ENCODE measurements around the gene TACO1. TPM values are rescaled to one million over a fixed set of nuclear protein-coding genes. Genes with fewer than 3 reads are reported as not detected.

The TACO1 gene
- total and polyA plus RNA-seq, 2 of the 4 experiments (the other 2 are of a cell fraction): 6.5 to 28.8 TPM

GRCh38 chr17:63633742-63634141 lies 33.0 kb downstream of the TACO1 start:
- ATAC-seq (ENCODE audit: low read depth) (no peak), DNase-seq (no peak)
- Histone ChIP-seq H3K9ac (ENCODE audit: low read depth, low read length) (no peak overlapping the region), H3K14ac (replicated peaks; ENCODE audit: low read depth, low read length) (no peak overlapping the region), H4K5ac (ENCODE audit: low read depth, low read length) (no peak overlapping the region), H3K27me3 (ENCODE audit: control insufficient read depth, insufficient read depth, low read length) (no peaks in the 10 kb centered on the region), H3K23ac (ENCODE audit: low read depth, low read length) (no peak overlapping the region), H2BK20ac (ENCODE audit: low read depth, low read length) (no peak overlapping the region), H2BK5ac (ENCODE audit: low read depth, low read length, poor library complexity, severe bottlenecking) (no peak overlapping the region), H3K79me1 (ENCODE audit: low read depth in 1 of 2, low read length in 2 of 2) (peaks cover 26 to 40% of the 10 kb centered on the region in 2 experiments; a peak in 3 of 4 replicates), H3K9me1 (ENCODE audit: insufficient read depth, low read length) (0 out of 2 replicates have a peak, but pooled peaks cover 7% of the 10 kb centered on the region), H4K91ac (ENCODE audit: insufficient read depth, low read depth, low read length) (no peak overlapping the region), H3K4me2 (ENCODE audit: low read depth, low read length) (no peak overlapping the region), H3K9me3 (ENCODE audit: control insufficient read depth, insufficient read depth, low read length) (no peaks in the 10 kb centered on the region), H3K27ac (ENCODE audit: insufficient read depth, low read length) (no peak overlapping the region), H4K20me1 (ENCODE audit: insufficient read depth, low read length) (0 out of 2 replicates have a peak, but pooled peaks cover 4% of the 10 kb centered on the region), H2BK120ac (ENCODE audit: low read depth, low read length) (no peak overlapping the region), H3K4me3 (ENCODE audit: insufficient read depth, low read depth, low read length) (no peak overlapping the region), H2AFZ (replicated peaks; ENCODE audit: low read length, poor library complexity) (no peak overlapping the region), H3K56ac (ENCODE audit: extremely low read depth, insufficient read depth, low read length) (no peak overlapping the region), H3K18ac (ENCODE audit: low read depth, low read length) (no peak overlapping the region), H4K8ac (ENCODE audit: low read depth in 2 of 2, low read length in 2 of 2) (no peak overlapping the region), H3K4me1 (ENCODE audit: control insufficient read depth, insufficient read depth, low read length) (peaks cover 5% of the 10 kb centered on the region), H2BK15ac (ENCODE audit: low read depth, low read length) (no peak overlapping the region), H2AK5ac (ENCODE audit: low read depth, low read length) (no peak overlapping the region), H3K36me3 (ENCODE audit: control insufficient read depth, insufficient read depth, low read length) (peaks cover 14% of the 10 kb centered on the region), H2AK9ac (replicated peaks; ENCODE audit: low read depth, low read length, poor library complexity) (no peak overlapping the region), H3K4ac (ENCODE audit: low read depth, low read length) (no peak overlapping the region)
- no TSS peak for BruUV-seq (replicated peaks)
- POLR2A ChIA-PET (ENCODE audit: unreplicated experiment): no interaction called here
- intact Hi-C loops (cut with micrococcal nuclease): no loop called here
- CTCF ChIA-PET: interaction anchor here (0.6 kb wide), 1 partner anchor 646 kb away, joined by 4 read pairs; no protein-coding TSS in a partner anchor
- in situ Hi-C loops (cut with MboI; ENCODE audit: low sequenced_read_pairs): no loop called here
- dilution Hi-C loops (cut with HindIII; ENCODE audit: low sequenced_read_pairs, unreplicated experiment): no loop called here
- TF ChIP-seq POLR2A (IDR thresholded peaks at IDR 0.05; ENCODE audit: low read depth, low read length) (no peak), RFX5 (IDR thresholded peaks at IDR 0.05; ENCODE audit: low read depth, low read length) (no peak), RAD21 (IDR thresholded peaks at IDR 0.05; ENCODE audit: low read length) (no peak), ELK1 (IDR thresholded peaks at IDR 0.05; ENCODE audit: borderline replicate concordance, low read depth, low read length) (no peak), CEBPB (IDR thresholded peaks at IDR 0.05; ENCODE audit: low read depth, low read length) (no peak), MAFK (IDR thresholded peaks at IDR 0.05; ENCODE audit: low read depth, low read length) (no peak), CHD1 (IDR thresholded peaks at IDR 0.05; ENCODE audit: low read depth, low read length) (no peak), BHLHE40 (IDR thresholded peaks at IDR 0.05; ENCODE audit: low read depth, low read length) (no peak), FOS (IDR thresholded peaks at IDR 0.05; ENCODE audit: low read depth, low read length) (no peak)
- TF ChIP-seq, protein P1, sequence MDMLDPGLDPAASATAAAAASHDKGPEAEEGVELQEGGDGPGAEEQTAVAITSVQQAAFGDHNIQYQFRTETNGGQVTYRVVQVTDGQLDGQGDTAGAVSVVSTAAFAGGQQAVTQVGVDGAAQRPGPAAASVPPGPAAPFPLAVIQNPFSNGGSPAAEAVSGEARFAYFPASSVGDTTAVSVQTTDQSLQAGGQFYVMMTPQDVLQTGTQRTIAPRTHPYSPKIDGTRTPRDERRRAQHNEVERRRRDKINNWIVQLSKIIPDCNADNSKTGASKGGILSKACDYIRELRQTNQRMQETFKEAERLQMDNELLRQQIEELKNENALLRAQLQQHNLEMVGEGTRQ (IDR thresholded peaks at IDR 0.05; ENCODE audit: low read depth, low read length): no peak
- TF ChIP-seq, protein P2, sequence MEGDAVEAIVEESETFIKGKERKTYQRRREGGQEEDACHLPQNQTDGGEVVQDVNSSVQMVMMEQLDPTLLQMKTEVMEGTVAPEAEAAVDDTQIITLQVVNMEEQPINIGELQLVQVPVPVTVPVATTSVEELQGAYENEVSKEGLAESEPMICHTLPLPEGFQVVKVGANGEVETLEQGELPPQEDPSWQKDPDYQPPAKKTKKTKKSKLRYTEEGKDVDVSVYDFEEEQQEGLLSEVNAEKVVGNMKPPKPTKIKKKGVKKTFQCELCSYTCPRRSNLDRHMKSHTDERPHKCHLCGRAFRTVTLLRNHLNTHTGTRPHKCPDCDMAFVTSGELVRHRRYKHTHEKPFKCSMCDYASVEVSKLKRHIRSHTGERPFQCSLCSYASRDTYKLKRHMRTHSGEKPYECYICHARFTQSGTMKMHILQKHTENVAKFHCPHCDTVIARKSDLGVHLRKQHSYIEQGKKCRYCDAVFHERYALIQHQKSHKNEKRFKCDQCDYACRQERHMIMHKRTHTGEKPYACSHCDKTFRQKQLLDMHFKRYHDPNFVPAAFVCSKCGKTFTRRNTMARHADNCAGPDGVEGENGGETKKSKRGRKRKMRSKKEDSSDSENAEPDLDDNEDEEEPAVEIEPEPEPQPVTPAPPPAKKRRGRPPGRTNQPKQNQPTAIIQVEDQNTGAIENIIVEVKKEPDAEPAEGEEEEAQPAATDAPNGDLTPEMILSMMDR (conservative IDR thresholded peaks at IDR 0.05; ENCODE audit: low read depth, low read length): no peak
